DMS153 treated with DMSO at 0.1 percent for 48 hours (cell line): Measurements from ENCODE around the gene GSC.
"Not testable (repeated sequence)": the region's sequence is repeated elsewhere in the genome, so short reads cannot be mapped to it uniquely, and the experiment has no call there.

Experiments
- DNase-seq: peaks from one replicate; lab custom pipeline; 2025; ENCODE audit not compliant: unreplicated experiment; lab: John Stamatoyannopoulos, UW

The GSC gene

GRCh38 chr14:94747739-94748138 is 22.2 kb downstream of the GSC start:
- no peak for DNase-seq

GRCh38 chr14:94747153-94747552 is 22.8 kb downstream of the GSC start:
- DNase-seq, result not testable (repeated sequence)

GRCh38 chr14:94746131-94746530 is 23.8 kb downstream of the GSC start:
- no peak for DNase-seq

GRCh38 chr14:94738751-94739150 is 31.2 kb downstream of the GSC start:
- no peak for DNase-seq

- no peak for DNase-seq
Observed at GRCh38 chr14:94738097-94738496, 31.8 kb downstream of the GSC start.

- no peak for DNase-seq
Observed at GRCh38 chr14:94728950-94729349, 41.0 kb downstream of the GSC start.

- DNase-seq, result not testable (repeated sequence)
Observed at GRCh38 chr14:94728440-94728839, 41.5 kb downstream of the GSC start.

GRCh38 chr14:94726649-94727048 is 43.3 kb downstream of the GSC start:
- not testable (repeated sequence) for DNase-seq

- DNase-seq, result no peak
Observed at GRCh38 chr14:94724993-94725392, 44.9 kb downstream of the GSC start.

GRCh38 chr14:94722397-94722796 is 47.5 kb downstream of the GSC start:
- no peak for DNase-seq
